Activated naive CD4-positive, alpha-beta T cell treated with anti-CD3 and anti-CD28 coated beads, Interleukin-2, amount 50 U/mL, for 72 hours (primary cell): ENCODE measurements around the gene UGT1A10. TPM values are rescaled to one million over a fixed set of nuclear protein-coding genes. Genes with fewer than 3 reads are reported as not detected.

ENCODE experiments used
- ATAC-seq, 2 donors: fragments of 150-1000 bp; cut with Tn5 transposase; 2 replicates each; pipeline ENCODE4 v1.10.0; 2021; ENCODE audit warnings: mild to moderate bottlenecking in 2 of 2, moderate library complexity in 2 of 2
- DNase-seq, 2 donors: peaks; one replicate each; pipeline ENCODE4 v3.0.0; 2021 to 2022; ENCODE audit warnings: low spot score in 2 of 2
- H3K27ac Mint-ChIP-seq, 2 donors: one replicate each; pipeline ENCODE4 v1.8.0; 2022; ENCODE audit warnings: mild to moderate bottlenecking in 2 of 2, mixed read lengths in 2 of 2
- H3K36me3 Mint-ChIP-seq, 2 donors: one replicate each; pipeline ENCODE4 v1.8.0; 2022; ENCODE audit warnings: mixed read lengths in 2 of 2
- H3K9me3 Mint-ChIP-seq, 2 donors: one replicate each; pipeline ENCODE4 v1.8.0; 2022; ENCODE audit warnings: mixed read lengths in 2 of 2
- total RNA-seq, 2 donors: library from RNA; stranded (reverse); gene quantifications; one replicate each; pipeline ENCODE4 v1.2.3, GENCODE V29; 2022

The UGT1A10 gene
- total RNA-seq, 2 donors from 2014 or later, result not detected

- DNase-seq (peak in 1 of 2 donors; percentile 40), ATAC-seq (no peak)
- Mint-ChIP-seq H3K36me3 (no peaks in the 10 kb centered on the region), H3K27ac (no peak overlapping the region), H3K9me3 (no peaks in the 10 kb centered on the region)
These were observed 162.9 kb downstream of the UGT1A10 start for GRCh38 chr2:233799087-233799665.

DNA sequence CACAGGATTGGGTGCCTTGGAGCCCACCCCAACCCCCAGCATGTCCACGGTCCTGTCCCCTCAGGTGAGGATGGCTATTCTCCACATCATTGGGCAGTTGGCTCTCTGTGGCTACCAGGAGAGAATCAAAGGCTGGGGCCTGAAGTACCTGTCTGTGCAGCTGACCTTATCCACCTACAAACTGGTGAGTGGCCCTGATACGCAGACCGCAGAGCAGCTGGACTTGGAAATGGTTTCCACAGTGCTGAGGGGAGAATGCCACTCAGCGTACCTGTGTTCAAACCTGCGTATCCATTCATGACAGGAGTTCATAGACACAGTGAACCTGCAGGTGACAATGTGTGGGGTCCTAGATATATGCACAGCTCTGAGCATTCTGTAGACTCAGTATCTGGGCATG lies 163.5 kb downstream of the UGT1A10 start:
- H3K36me3 Mint-ChIP-seq, result no peaks in the 10 kb centered on the region
- ATAC-seq (no peak), DNase-seq (peak in 1 of 2 donors; percentile 40)
- H3K27ac Mint-ChIP-seq, result no peak overlapping the region
- no peaks in the 10 kb centered on the region for H3K9me3 Mint-ChIP-seq

- Mint-ChIP-seq H3K36me3 (no peaks in the 10 kb centered on the region), H3K9me3 (no peaks in the 10 kb centered on the region), H3K27ac (no peak overlapping the region)
- DNase-seq (no peak), ATAC-seq (no peak)
These were observed 164.0 kb downstream of the UGT1A10 start for GRCh38 chr2:233800208-233800607.

- ATAC-seq (peak in 1 of 2 donors; percentile 70), DNase-seq (peak in 1 of 2 donors; percentile 31)
- no peaks in the 10 kb centered on the region for H3K36me3 Mint-ChIP-seq
- H3K9me3 Mint-ChIP-seq, result no peaks in the 10 kb centered on the region
- no peak overlapping the region for H3K27ac Mint-ChIP-seq
These were observed 165.3 kb downstream of the UGT1A10 start for GRCh38 chr2:233801357-233802131.

- Mint-ChIP-seq H3K36me3 (no peaks in the 10 kb centered on the region), H3K9me3 (no peaks in the 10 kb centered on the region), H3K27ac (no peak overlapping the region)
- DNase-seq (no peak), ATAC-seq (no peak)
These were observed 166.0 kb downstream of the UGT1A10 start for GRCh38 chr2:233802132-233802815.

DNA sequence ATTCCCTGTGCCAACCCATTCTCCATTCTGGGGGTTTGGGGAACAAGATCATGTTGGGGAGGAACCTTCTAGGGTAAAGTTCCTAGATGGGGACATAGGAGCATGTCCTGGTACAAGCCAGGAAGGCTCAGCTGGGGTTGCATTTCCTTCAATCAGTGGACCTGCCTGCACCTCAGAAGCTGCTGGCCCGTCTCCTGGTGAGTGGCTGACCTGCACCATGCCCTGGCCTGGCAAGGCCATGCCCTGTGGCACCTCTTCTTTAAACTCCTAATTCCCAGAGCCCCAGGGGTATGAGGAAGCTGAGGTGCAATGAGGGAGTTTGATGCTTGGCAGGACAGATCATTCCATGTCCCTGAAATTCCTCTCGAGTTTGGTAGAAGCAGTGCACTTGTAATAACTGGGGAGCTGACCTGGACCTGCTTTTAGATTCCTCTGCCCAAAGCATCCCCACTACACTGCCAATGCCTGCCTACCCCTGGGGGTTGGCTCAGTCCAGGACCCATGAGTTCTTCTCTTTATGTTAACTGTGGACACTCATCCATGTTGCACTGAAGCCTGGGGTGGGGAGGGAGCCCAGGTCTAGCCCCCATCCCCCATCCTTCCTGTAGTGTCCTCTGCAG lies 167.2 kb downstream of the UGT1A10 start:
- no peaks in the 10 kb centered on the region for H3K9me3 Mint-ChIP-seq
- H3K36me3 Mint-ChIP-seq, result no peaks in the 10 kb centered on the region
- no peak overlapping the region for H3K27ac Mint-ChIP-seq
- DNase-seq (no peak), ATAC-seq (no peak)

GRCh38 chr2:233803994-233804393 lies 167.7 kb downstream of the UGT1A10 start:
- ATAC-seq (no peak), DNase-seq (peak in 1 of 2 donors; percentile 33)
- H3K27ac Mint-ChIP-seq, result no peak overlapping the region
- no peaks in the 10 kb centered on the region for H3K36me3 Mint-ChIP-seq
- H3K9me3 Mint-ChIP-seq, result no peaks in the 10 kb centered on the region

DNA sequence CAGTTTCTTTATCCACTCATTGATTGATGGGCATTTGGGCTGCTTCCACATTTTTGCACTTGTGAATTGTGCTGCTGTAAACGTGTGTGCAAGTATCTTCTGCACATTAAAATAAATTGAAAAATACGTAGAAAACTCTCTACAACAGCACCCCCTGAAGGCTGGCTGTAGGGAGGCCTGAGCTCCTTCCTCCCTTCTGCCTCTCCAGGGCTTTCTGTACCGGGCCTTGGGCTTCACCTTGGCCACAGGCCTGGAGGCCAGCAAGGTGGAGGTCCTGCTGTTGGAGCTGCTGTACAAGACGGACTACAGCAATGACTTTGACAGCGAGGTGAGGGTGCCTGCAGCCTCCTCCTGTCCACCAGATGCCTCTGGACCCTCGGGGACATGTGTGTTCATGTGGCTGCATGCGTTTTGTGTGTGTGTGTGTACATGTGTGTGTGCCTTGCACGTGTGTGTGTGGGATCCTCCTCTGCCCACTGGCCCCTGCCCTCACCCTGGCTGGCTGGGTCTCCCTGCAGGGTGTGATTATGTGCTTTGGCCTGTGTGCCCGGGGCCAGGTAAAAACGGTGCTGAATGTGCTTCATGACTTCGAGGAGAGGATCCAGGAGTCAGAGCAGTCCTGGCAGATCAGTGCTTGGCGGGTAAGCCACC lies 171.1 kb downstream of the UGT1A10 start:
- H3K27ac Mint-ChIP-seq, result no peak overlapping the region
- ATAC-seq, result no peak
- no peaks in the 10 kb centered on the region for H3K36me3 Mint-ChIP-seq
- peak in 1 of 2 donors; percentile 47 for DNase-seq
- no peaks in the 10 kb centered on the region for H3K9me3 Mint-ChIP-seq

GRCh38 chr2:233807966-233808935 lies 172.0 kb downstream of the UGT1A10 start:
- ATAC-seq, result no peak
- DNase-seq, result peak in 1 of 2 donors; percentile 9
- Mint-ChIP-seq H3K27ac (no peak overlapping the region), H3K36me3 (no peaks in the 10 kb centered on the region), H3K9me3 (no peaks in the 10 kb centered on the region)

GRCh38 chr2:233810385-233810784 lies 174.1 kb downstream of the UGT1A10 start:
- DNase-seq (no peak), ATAC-seq (no peak)
- Mint-ChIP-seq H3K9me3 (no peaks in the 10 kb centered on the region), H3K36me3 (no peaks in the 10 kb centered on the region), H3K27ac (no peak overlapping the region)

GRCh38 chr2:233811087-233811486 lies 174.8 kb downstream of the UGT1A10 start:
- Mint-ChIP-seq H3K27ac (no peak overlapping the region), H3K9me3 (no peaks in the 10 kb centered on the region), H3K36me3 (no peaks in the 10 kb centered on the region)
- DNase-seq (peak in 1 of 2 donors; percentile 14), ATAC-seq (no peak)

DNA sequence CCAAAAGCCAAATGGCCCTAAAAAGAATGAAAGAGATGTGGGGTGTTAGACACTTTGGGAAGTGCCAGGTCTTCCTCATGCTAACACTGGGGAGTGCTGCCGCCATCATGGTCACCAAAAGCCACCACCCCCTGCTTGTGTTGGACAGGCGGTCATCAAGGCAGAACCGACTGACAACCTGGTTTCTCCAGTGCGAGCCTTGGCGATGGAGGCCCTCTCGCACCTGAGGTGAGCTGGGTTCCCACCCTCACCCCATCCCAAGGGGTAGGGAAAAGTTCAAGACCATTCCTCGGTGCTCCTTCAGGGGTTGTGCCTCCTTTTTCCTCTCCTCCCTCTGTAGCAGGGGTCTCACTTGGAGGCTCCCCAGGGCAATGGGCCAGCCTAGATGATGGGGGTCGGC lies 175.5 kb downstream of the UGT1A10 start:
- ATAC-seq, result no peak
- Mint-ChIP-seq H3K9me3 (no peaks in the 10 kb centered on the region), H3K27ac (no peak overlapping the region), H3K36me3 (no peaks in the 10 kb centered on the region)
- peak in 1 of 2 donors; percentile 16 for DNase-seq

- Mint-ChIP-seq H3K36me3 (no peaks in the 10 kb centered on the region), H3K27ac (no peak overlapping the region), H3K9me3 (no peaks in the 10 kb centered on the region)
- DNase-seq (peak in 1 of 2 donors; percentile 14), ATAC-seq (no peak)
These were observed 177.2 kb downstream of the UGT1A10 start for GRCh38 chr2:233813236-233814055.

GRCh38 chr2:233814056-233814835 lies 178.0 kb downstream of the UGT1A10 start:
- Mint-ChIP-seq H3K36me3 (no peaks in the 10 kb centered on the region), H3K27ac (no peak overlapping the region), H3K9me3 (no peaks in the 10 kb centered on the region)
- DNase-seq, result peak in 1 of 2 donors; percentile 33
- ATAC-seq, result peak in 1 of 2 donors; percentile 47
